SU-DHL-6 (cell line): Measurements from ENCODE around the gene SMARCD3.

Source experiments
- H2AFZ ChIP-seq: fragments of 200-600 bp; sonication (generic); 2 replicates; pipeline ENCODE4 v1.6.1; 2014; ENCODE audit warnings: low read depth, mild to moderate bottlenecking, moderate library complexity, mixed read lengths, antibody characterized with exemption, low read length; ENCODE audit not compliant: severe bottlenecking
- H3F3A ChIP-seq: fragments of 200-600 bp; shearing (Covaris generic); 2 replicates; pipeline ENCODE4 v1.6.0; 2016; ENCODE audit warnings: antibody characterized with exemption, mild to moderate bottlenecking; ENCODE audit not compliant: insufficient read depth
- H3K27ac ChIP-seq: fragments of 200-600 bp; sonication (generic); 2 replicates; pipeline ENCODE4 v1.5.1; 2016; ENCODE audit warnings: low read depth, mild to moderate bottlenecking, low read length, moderate library complexity, mixed read lengths
- H3K27me3 ChIP-seq: fragments of 200-600 bp; sonication (generic), shearing (Covaris generic); 2 replicates; pipeline ENCODE4 v1.6.0; 2014; ENCODE audit warnings: mild to moderate bottlenecking, low read length
- H3K36me3 ChIP-seq: fragments of 200-600 bp; sonication (generic); 2 replicates; pipeline ENCODE4 v1.6.1; 2014; ENCODE audit warnings: mild to moderate bottlenecking, low read length, mixed read lengths
- H3K4me2 ChIP-seq: fragments of 300-600, 200-600 bp; shearing (Covaris generic), sonication (generic); 2 replicates; pipeline ENCODE4 v1.6.0; 2014; ENCODE audit warnings: low read length, low read depth, mild to moderate bottlenecking; ENCODE audit not compliant: poor library complexity, severe bottlenecking
- H3K4me3 ChIP-seq: fragments of 200-600 bp; sonication (generic); 2 replicates; pipeline ENCODE4 v1.5.1; 2014; ENCODE audit warnings: antibody characterized with exemption, low read length, mild to moderate bottlenecking, mixed read lengths; ENCODE audit not compliant: insufficient read depth, poor library complexity, severe bottlenecking
- H3K79me2 ChIP-seq: fragments of 200-600 bp; sonication (generic); 2 replicates; pipeline ENCODE4 v1.6.1; 2014; ENCODE audit warnings: mild to moderate bottlenecking, low read length, moderate library complexity; ENCODE audit not compliant: insufficient read depth
- H3K9ac ChIP-seq: fragments of 200-600 bp; sonication (generic); 2 replicates; pipeline ENCODE4 v1.7.0; 2014; ENCODE audit warnings: mild to moderate bottlenecking, low read length
- H3K9me2 ChIP-seq: fragments of 200-600 bp; sonication (generic); replicated peaks from 2 replicates; pipeline ENCODE4 v1.6.1; 2014; ENCODE audit warnings: low read length; ENCODE audit not compliant: insufficient read depth
- H3K9me3 ChIP-seq: fragments of 200-600 bp; sonication (generic); 2 replicates; pipeline ENCODE4 v1.6.1; 2014; ENCODE audit warnings: low read length, mixed read lengths; ENCODE audit not compliant: insufficient read depth
- H4K20me1 ChIP-seq: fragments of 200-600 bp; sonication (generic); 2 replicates; pipeline ENCODE4 v1.6.1; 2014; ENCODE audit warnings: low read depth, mild to moderate bottlenecking, antibody characterized with exemption, low read length, moderate library complexity, mixed read lengths
- CTCF ChIP-seq: fragments of 200-600 bp; sonication (generic); IDR thresholded peaks from one replicate; pipeline ENCODE4 v1.5.1; 2017; ENCODE audit warnings: antibody characterized with exemption, mild to moderate bottlenecking, low read length, moderate library complexity; ENCODE audit not compliant: insufficient read depth, poor library complexity, severe bottlenecking
- EZH2phosphoT487 ChIP-seq: fragments of 200-600 bp; sonication (generic), shearing (Covaris generic); conservative IDR thresholded peaks from 2 replicates; pipeline ENCODE4 v1.6.1; 2018; ENCODE audit warnings: mild to moderate bottlenecking, antibody characterized with exemption, low read length, moderate library complexity, mixed read lengths

SMARCD3 gene

GRCh38 chr7:151251689-151252560 lies 3.4 kb upstream of the SMARCD3 start:
- H3K9me3 ChIP-seq = no peaks in the 10 kb centered on the region
- H4K20me1 ChIP-seq = no peaks in the 10 kb centered on the region
- no peak overlapping the region for H3K9ac ChIP-seq
- no peaks in the 10 kb centered on the region for H3K79me2 ChIP-seq
- H3F3A ChIP-seq = no peaks in the 10 kb centered on the region
- TF ChIP-seq EZH2phosphoT487 = no peak
- no peak for TF ChIP-seq CTCF
- no peak overlapping the region for H2AFZ ChIP-seq
- H3K36me3 ChIP-seq = no peaks in the 10 kb centered on the region
- H3K4me3 ChIP-seq = no peak overlapping the region
- no peak overlapping the region for H3K27ac ChIP-seq
- H3K9me2 ChIP-seq = no peaks in the 10 kb centered on the region
- H3K27me3 ChIP-seq = no peaks in the 10 kb centered on the region; the same call in 1 of the 2 replicates
- no peak overlapping the region for H3K4me2 ChIP-seq

- no peak overlapping the region for H3K27ac ChIP-seq
- H3K79me2 ChIP-seq = no peaks in the 10 kb centered on the region
Measured at GRCh38 chr7:151251328-151251688, 2.8 kb upstream of the SMARCD3 start.

GRCh38 chr7:151250181-151251132 lies 2.0 kb upstream of the SMARCD3 start:
- Histone ChIP-seq H3K9me3 (no peaks in the 10 kb centered on the region), H4K20me1 (no peaks in the 10 kb centered on the region), H3K27ac (no peak overlapping the region), H3K79me2 (no peaks in the 10 kb centered on the region), H3K4me2 (no peak overlapping the region), H3K36me3 (no peaks in the 10 kb centered on the region), H3K9me2 (no peaks in the 10 kb centered on the region), H2AFZ (no peak overlapping the region), H3K27me3 (no peaks in the 10 kb centered on the region), H3F3A (no peaks in the 10 kb centered on the region), H3K4me3 (no peak overlapping the region), H3K9ac (no peak overlapping the region)
- TF ChIP-seq EZH2phosphoT487 (no peak), CTCF (no peak)

More at GRCh38 chr7:151251328-151251688, 2.8 kb upstream of the SMARCD3 start:
- Histone ChIP-seq H3K4me2 (no peak overlapping the region), H3K27me3 (no peaks in the 10 kb centered on the region), H3K4me3 (no peak overlapping the region), H2AFZ (no peak overlapping the region), H3K36me3 (no peaks in the 10 kb centered on the region), H3K9ac (no peak overlapping the region), H3K9me2 (no peaks in the 10 kb centered on the region), H4K20me1 (no peaks in the 10 kb centered on the region), H3F3A (no peaks in the 10 kb centered on the region), H3K9me3 (no peaks in the 10 kb centered on the region)
- TF ChIP-seq CTCF (no peak), EZH2phosphoT487 (no peak)
